ENCODE results near the gene DHODH.

Gene DHODH

GRCh38 chr16:72013888-72014581, 5.5 kb downstream of the DHODH start:
- no peak for DNase-seq

GRCh38 chr16:72014675-72015074, 6.1 kb downstream of the DHODH start:
- no peak for DNase-seq

GRCh38 chr16:72015124-72015523, 6.6 kb downstream of the DHODH start:
- no peak for DNase-seq

- DNase-seq = no peak
Measured at GRCh38 chr16:72018470-72018869, 9.9 kb downstream of the DHODH start.

GRCh38 chr16:72021043-72021442, 12.5 kb downstream of the DHODH start:
- no peak for DNase-seq

- no peak for DNase-seq
Measured at GRCh38 chr16:72022127-72022526, 13.6 kb downstream of the DHODH start.

- DNase-seq = no peak
Measured at GRCh38 chr16:72023962-72024361, 15.4 kb downstream of the DHODH start.

- DNase-seq = no peak
Measured at GRCh38 chr16:72024862-72025382, 16.4 kb downstream of the DHODH start.

GRCh38 chr16:72025404-72026114, 17.0 kb downstream of the DHODH start:
- no peak for DNase-seq

GRCh38 chr16:72027669-72028378, 19.3 kb downstream of the DHODH start:
- DNase-seq = no peak

GRCh38 chr16:72029567-72030271, 21.2 kb downstream of the DHODH start:
- DNase-seq = no peak

GRCh38 chr16:72033437-72033836, 24.9 kb downstream of the DHODH start:
- no peak for DNase-seq

- DNase-seq = no peak
Measured at GRCh38 chr16:72036098-72036497, 27.6 kb downstream of the DHODH start.

- DNase-seq = no peak
Measured at GRCh38 chr16:72042157-72042660, 33.7 kb downstream of the DHODH start.

GRCh38 chr16:72043058-72043457, 34.5 kb downstream of the DHODH start:
- no peak for DNase-seq

GRCh38 chr16:72043539-72043938, 35.0 kb downstream of the DHODH start:
- no peak for DNase-seq

GRCh38 chr16:72044296-72044695, 35.8 kb downstream of the DHODH start:
- no peak for DNase-seq

- no peak for DNase-seq
Measured at GRCh38 chr16:72044825-72045359, 36.3 kb downstream of the DHODH start.

- no peak for DNase-seq
Measured at GRCh38 chr16:72049110-72049509, 40.6 kb downstream of the DHODH start.

- peak; percentile 2 for DNase-seq
Measured at GRCh38 chr16:72050769-72051464, 42.4 kb downstream of the DHODH start.

GRCh38 chr16:72051818-72052217, 43.3 kb downstream of the DHODH start:
- DNase-seq = no peak

Data from HCEC 1CT (cell line).